Mucosa of rectum (tissue), 2 donors: ENCODE data around the gene DYSF.

Experiments used
- H3K27ac ChIP-seq, 2 donors: one replicate each; pipeline ENCODE4 v1.7.0; 2013; ENCODE audit warnings: inconsistent platforms in 2 of 2, low read depth in 2 of 2, low read length in 2 of 2
- H3K27me3 ChIP-seq, 2 donors: one replicate each; pipeline ENCODE4 v1.7.0; 2013; ENCODE audit warnings: low read length in 2 of 2; ENCODE audit not compliant: control insufficient read depth in 2 of 2, insufficient read depth in 2 of 2
- H3K36me3 ChIP-seq, 2 donors: one replicate each; pipeline ENCODE4 v1.7.0; 2013; ENCODE audit warnings: low read length in 2 of 2; ENCODE audit not compliant: control insufficient read depth in 2 of 2, insufficient read depth in 2 of 2
- H3K4me1 ChIP-seq, 2 donors: one replicate each; pipeline ENCODE4 v1.7.0; 2013; ENCODE audit warnings: low read length in 2 of 2, mild to moderate bottlenecking in 1 of 2; ENCODE audit not compliant: control insufficient read depth in 2 of 2, insufficient read depth in 2 of 2
- H3K4me3 ChIP-seq, 2 donors: one replicate each; pipeline ENCODE4 v1.7.0; 2013; ENCODE audit warnings: low read length in 2 of 2
- H3K9ac ChIP-seq, 2 donors: one replicate each; pipeline ENCODE4 v1.7.0; 2013; ENCODE audit warnings: low read length in 2 of 2, low read depth in 1 of 2, mild to moderate bottlenecking in 1 of 2
- H3K9me3 ChIP-seq, 2 donors: one replicate each; pipeline ENCODE4 v1.7.0; 2013; ENCODE audit warnings: low read length in 2 of 2; ENCODE audit not compliant: control insufficient read depth in 2 of 2
- donor health status: healthy.
- donor health status: Normal muscosa, but diverticular disease.

The DYSF gene

GRCh38 chr2:71563872-71564271 is 110.5 kb downstream of the DYSF start:
- H3K27ac ChIP-seq, result no peak overlapping the region
- no peaks in the 10 kb centered on the region for H3K4me1 ChIP-seq
- H3K36me3 ChIP-seq, result no peaks in the 10 kb centered on the region
- H3K4me3 ChIP-seq, result no peak overlapping the region
- no peak overlapping the region for H3K9ac ChIP-seq
- H3K9me3 ChIP-seq, result no peaks in the 10 kb centered on the region
- H3K27me3 ChIP-seq, result no peaks in the 10 kb centered on the region

DNA sequence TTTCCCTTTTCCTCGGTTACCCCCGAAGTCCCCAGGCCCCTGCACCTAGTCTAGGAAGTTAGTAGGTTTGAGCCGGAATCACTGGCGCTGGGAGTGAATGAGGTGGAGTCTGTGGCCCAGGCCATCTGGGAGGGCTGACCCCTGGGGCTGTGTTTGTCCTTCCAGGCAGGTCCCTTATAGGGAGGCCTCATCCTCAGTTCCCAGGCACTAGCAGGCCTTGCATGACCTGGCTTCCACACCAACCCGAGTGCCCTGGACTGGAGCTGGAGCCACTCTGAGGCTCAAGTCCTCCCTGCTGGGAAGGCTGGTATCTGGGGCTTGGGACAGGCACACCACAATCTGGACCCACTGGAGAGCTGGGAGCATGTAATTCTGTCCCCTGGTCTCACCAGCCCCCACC is 111.0 kb downstream of the DYSF start:
- Histone ChIP-seq H3K9ac (no peak overlapping the region), H3K4me3 (no peak overlapping the region), H3K27ac (no peak overlapping the region), H3K36me3 (no peaks in the 10 kb centered on the region), H3K4me1 (no peaks in the 10 kb centered on the region), H3K27me3 (no peaks in the 10 kb centered on the region), H3K9me3 (no peaks in the 10 kb centered on the region)

DNA sequence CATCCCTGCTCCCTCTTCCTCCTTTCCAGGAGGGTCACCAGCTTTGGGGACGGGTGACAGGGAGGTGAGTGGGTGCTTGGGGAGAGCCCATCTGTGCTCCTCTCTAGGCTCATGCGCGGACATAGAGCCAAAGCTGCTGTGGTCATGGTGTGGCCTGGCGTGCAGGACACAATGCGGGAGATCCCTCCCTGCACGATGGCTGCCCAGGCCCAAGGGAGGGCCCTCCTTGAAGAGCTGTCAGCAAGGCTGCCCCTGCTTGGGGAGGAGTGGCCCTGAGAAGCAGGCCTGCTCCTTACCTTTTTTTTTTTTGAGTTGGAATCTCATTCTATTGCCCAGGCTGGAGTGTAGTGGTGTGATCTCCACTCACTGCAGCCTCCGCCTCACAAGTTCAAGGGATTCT is 111.4 kb downstream of the DYSF start:
- H3K9me3 ChIP-seq, result no peaks in the 10 kb centered on the region
- no peak overlapping the region for H3K27ac ChIP-seq
- H3K27me3 ChIP-seq, result no peaks in the 10 kb centered on the region
- H3K9ac ChIP-seq, result no peak overlapping the region
- H3K36me3 ChIP-seq, result no peaks in the 10 kb centered on the region
- H3K4me3 ChIP-seq, result no peak overlapping the region
- no peaks in the 10 kb centered on the region for H3K4me1 ChIP-seq

DNA sequence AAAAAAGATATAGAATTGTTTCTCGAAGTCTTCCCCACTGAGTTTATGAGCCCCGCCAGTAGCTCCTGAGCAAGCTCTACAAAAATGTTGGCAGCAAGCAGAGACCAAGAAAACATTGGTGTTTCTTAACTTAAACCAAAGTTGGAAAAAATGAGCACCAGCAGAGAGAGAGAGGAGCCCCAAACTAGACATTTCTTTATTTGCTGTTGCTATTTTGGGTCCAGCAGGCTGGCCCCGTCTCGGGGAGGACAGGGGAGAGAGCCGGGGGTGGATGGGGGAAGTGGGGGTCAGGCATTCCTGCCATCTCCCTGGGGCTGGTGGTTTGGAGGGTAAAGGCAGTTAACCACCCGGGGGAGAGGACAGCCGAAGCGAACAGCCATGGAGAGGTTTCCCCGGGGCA is 113.0 kb downstream of the DYSF start:
- no peaks in the 10 kb centered on the region for H3K4me1 ChIP-seq
- no peak overlapping the region for H3K27ac ChIP-seq
- no peaks in the 10 kb centered on the region for H3K27me3 ChIP-seq
- H3K4me3 ChIP-seq, result no peak overlapping the region
- H3K9me3 ChIP-seq, result no peaks in the 10 kb centered on the region
- H3K36me3 ChIP-seq, result no peaks in the 10 kb centered on the region
- H3K9ac ChIP-seq, result no peak overlapping the region

- Histone ChIP-seq H3K9ac (no peak overlapping the region), H3K36me3 (no peaks in the 10 kb centered on the region), H3K9me3 (no peaks in the 10 kb centered on the region), H3K4me1 (no peaks in the 10 kb centered on the region), H3K27me3 (no peaks in the 10 kb centered on the region), H3K4me3 (no peak overlapping the region), H3K27ac (no peak overlapping the region)
These were observed 114.3 kb downstream of the DYSF start for GRCh38 chr2:71567625-71568024.

DNA sequence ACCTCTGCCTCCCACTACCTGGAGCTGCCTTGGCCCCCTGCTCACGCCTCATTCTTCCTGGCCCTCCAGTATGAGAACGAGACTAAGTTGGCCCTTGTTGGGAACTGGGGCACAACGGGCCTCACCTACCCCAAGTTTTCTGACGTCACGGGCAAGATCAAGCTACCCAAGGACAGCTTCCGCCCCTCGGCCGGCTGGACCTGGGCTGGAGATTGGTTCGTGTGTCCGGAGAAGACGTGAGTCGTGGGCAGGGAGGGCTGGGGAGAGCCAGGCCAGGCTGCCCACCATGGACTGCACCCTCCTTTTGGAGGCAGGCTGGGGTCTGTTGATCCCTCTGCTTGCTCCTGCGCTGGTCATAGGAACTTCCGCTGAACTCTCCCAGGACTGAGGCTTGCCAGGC is 114.7 kb downstream of the DYSF start:
- Histone ChIP-seq H3K36me3 (no peaks in the 10 kb centered on the region), H3K4me3 (no peak overlapping the region), H3K9me3 (no peaks in the 10 kb centered on the region)

GRCh38 chr2:71570511-71570910 is 117.2 kb downstream of the DYSF start:
- Histone ChIP-seq H3K4me1 (no peaks in the 10 kb centered on the region), H3K27ac (no peak overlapping the region), H3K36me3 (no peaks in the 10 kb centered on the region), H3K9me3 (no peaks in the 10 kb centered on the region), H3K27me3 (no peaks in the 10 kb centered on the region), H3K4me3 (no peak overlapping the region), H3K9ac (no peak overlapping the region)

More for the DNA sequence above, 114.7 kb downstream of the DYSF start:
- Histone ChIP-seq H3K27ac (no peak overlapping the region), H3K9ac (no peak overlapping the region), H3K27me3 (no peaks in the 10 kb centered on the region), H3K4me1 (no peaks in the 10 kb centered on the region)

DNA sequence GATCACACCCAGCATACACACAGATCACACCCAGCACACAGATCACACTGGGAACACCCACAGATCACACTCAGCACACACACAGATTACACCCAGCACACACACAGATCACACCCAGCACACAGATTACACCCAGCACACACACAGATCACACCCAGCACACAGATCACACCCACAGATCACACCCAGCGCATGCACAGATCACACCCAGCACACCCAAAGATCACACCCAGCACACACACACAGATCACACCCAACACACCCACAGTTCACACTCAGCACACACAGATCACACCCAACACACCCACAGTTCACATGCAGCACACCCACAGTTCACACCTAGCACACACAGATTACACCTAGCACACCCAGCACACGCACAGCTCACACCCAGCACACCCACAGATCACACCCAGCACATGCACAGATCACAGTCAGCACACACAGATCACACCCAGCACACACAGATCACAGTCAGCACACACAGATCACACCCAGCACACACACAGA is 117.6 kb downstream of the DYSF start:
- H3K4me1 ChIP-seq, result no peaks in the 10 kb centered on the region
- H3K9me3 ChIP-seq, result no peaks in the 10 kb centered on the region
- no peak overlapping the region for H3K9ac ChIP-seq
- no peak overlapping the region for H3K4me3 ChIP-seq
- H3K27ac ChIP-seq, result no peak overlapping the region
- no peaks in the 10 kb centered on the region for H3K27me3 ChIP-seq
- no peaks in the 10 kb centered on the region for H3K36me3 ChIP-seq

DNA sequence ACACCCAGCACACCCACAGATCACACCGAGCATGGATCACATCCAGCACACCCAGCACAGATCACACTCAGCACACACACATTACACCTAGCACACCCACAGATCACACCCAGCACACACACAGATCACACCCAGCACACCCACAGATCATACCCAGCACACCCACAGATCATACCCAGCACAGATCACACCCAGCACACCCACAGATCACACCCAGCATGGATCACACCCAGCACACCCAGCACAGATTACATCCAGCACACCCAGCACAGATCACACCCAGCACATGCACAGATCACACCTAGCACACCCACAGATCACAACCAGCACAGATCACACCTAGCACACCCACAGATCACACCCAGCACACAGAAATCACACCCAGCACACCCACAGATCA is 118.6 kb downstream of the DYSF start:
- H3K9me3 ChIP-seq, result no peaks in the 10 kb centered on the region
- H3K27ac ChIP-seq, result no peak overlapping the region
- no peak overlapping the region for H3K4me3 ChIP-seq
- H3K4me1 ChIP-seq, result no peaks in the 10 kb centered on the region
- no peaks in the 10 kb centered on the region for H3K27me3 ChIP-seq
- H3K9ac ChIP-seq, result no peak overlapping the region
- no peaks in the 10 kb centered on the region for H3K36me3 ChIP-seq

DNA sequence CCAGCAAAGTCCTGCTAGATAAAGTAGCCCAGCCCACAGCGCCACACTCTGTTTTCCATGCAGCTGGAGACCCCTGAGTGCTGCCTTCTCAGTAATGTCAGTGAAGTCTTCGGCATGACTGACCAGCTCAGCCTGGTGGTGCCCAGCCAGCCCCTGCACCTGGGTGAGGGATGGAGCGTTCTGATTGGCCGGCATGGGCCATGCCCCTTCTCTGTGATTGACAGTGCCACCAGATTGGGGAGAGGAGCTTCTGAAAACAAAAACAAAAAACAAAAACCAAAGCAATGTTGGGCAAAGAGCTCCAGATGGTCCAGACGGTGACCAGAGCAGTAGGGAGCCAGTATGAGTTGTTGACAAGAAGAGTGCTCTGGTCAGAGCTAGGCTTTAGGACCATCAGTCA is 122.6 kb downstream of the DYSF start:
- no peak overlapping the region for H3K9ac ChIP-seq
- no peaks in the 10 kb centered on the region for H3K4me1 ChIP-seq
- no peak overlapping the region for H3K27ac ChIP-seq
- H3K36me3 ChIP-seq, result no peaks in the 10 kb centered on the region
- H3K4me3 ChIP-seq, result no peak overlapping the region
- no peaks in the 10 kb centered on the region for H3K27me3 ChIP-seq
- H3K9me3 ChIP-seq, result no peaks in the 10 kb centered on the region

DNA sequence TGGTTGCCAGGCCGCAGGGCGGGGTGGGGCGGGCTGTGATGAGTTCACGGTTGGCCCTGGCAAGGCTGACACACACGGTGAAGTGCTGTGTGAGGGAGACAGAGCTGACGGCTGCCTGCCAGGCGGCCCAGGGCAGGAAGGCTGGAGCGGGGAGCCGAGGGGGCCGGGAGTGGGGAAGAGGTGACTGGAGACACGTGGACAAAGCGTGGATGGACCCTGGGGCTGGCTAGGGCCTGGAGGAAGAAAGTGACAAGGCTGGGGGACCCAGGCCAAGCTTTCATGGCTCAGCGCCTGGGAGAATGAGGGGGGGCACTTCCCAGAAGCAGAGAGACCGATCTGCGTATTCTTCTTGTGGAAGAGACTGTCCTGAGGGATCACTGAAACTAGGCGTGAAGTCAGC is 123.2 kb downstream of the DYSF start:
- Histone ChIP-seq H3K4me1 (no peaks in the 10 kb centered on the region), H3K27ac (no peak overlapping the region), H3K4me3 (no peak overlapping the region), H3K9me3 (no peaks in the 10 kb centered on the region), H3K36me3 (no peaks in the 10 kb centered on the region), H3K27me3 (no peaks in the 10 kb centered on the region), H3K9ac (no peak overlapping the region)
